HG03342 (cell line): ENCODE data around the gene MROH2A.

ENCODE experiments used
- ATAC-seq: cut with Tn5 transposase; IDR thresholded peaks from one replicate; pipeline ENCODE4 v1.9.1; 2021; ENCODE audit warnings: mild to moderate bottlenecking, moderate library complexity; ENCODE audit not compliant: unreplicated experiment

MROH2A gene

DNA sequence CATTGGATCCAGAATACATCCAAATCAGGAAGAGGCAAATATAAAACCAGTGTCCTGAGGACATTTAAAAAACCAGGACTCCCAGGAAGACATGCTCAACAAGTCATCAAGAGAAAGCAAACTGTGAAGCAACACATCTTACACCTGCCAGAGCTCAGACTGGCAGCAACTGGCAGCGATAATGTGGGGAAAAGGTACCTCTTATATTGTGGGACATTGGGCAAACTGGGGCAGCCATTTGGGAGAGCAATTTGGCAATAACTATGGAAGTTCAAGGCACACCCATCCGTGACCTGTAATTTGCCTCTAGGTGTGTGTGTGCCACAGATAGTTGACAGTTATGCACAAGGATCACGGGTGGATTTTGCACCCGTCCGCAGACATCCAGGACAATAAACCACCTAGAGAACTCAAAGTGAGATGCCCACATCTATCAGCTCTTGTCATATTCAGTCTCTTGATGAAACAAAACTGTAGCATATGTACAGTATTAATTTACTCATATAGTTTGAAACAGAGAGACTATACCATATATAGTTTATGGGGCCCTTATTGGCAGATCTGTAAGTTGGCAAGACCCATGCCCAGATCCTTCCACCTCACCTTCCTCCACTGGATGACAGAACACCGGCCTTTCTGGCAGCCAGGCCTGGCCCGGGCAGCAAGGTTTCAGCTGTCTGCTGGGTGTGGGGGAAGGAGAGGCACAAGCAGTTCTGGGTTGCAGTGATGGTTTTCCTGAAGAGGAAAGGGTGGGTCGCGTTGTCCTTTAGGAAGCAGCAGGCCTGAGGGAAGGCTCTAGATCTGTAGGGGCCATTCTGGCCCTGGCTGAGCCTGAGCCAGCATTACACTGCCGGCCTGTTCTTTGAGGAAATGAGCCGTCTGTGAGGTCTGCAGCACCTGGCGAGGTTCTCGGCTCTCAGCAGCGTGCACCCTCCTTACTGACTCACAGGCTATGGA, 57.4 kb downstream of the MROH2A start:
- no peak for ATAC-seq

DNA sequence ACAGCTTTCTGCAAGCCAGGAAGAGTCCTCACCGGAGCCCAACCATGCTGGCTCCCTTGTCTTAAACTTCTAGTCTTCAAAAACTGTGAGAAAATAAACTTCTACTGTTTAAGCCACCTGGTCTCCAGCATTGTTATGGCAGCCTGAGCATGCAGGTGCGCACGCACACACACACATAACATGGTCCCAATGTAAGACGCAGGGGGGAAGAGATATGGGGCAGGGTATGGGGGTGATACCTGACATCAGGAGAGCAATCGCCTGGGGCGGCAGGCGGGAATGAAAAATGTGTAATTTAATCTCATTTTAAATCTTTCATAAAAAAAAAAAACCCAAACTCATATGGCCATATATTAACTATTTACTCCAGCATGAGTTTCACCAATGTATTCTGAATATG, 58.2 kb downstream of the MROH2A start:
- no peak for ATAC-seq

DNA sequence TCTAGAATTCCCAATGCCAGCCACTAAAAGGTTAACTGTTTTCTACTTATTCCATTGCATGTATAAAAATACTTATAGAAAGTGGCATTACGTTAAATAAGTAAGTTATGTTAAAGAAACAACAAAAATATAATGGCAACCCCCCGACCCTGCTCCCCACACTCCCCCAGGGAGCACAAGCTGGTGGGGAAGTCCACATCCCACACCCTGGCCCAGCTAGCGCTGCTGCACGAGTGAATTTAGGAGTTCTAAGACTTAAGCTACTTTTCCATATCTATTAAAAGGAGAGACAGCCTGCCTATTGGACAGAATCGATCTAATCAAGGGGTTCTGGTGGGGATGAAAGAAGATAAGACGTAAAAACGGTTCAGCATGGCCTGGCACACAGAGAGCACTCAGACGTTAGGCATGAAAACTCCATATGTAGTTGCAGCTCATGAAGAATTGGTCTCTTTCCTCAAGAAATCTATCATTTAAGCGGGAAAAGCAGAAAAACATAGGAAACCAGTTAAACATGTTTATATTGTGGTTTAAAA, 59.6 kb downstream of the MROH2A start:
- ATAC-seq = no peak

DNA sequence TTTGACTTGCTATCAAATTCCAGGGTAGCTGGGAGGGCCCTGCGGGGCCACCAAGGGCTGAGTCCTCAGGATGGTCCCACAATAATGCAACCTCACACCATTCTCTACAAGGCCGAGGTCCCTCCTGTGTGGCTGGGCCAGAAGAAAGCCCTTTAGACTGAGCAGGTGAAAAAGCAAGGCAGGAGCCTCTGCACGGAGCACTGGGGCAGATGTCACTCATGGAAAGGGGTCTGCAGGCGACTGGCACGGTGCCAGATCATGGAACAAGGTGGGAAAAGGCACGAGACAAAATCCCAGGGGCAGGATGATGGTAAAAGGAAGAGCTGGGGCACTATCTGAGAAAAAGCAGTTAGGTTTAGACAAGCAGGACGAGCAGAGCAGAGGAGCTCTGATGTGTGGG, 60.1 kb downstream of the MROH2A start:
- no peak for ATAC-seq

DNA sequence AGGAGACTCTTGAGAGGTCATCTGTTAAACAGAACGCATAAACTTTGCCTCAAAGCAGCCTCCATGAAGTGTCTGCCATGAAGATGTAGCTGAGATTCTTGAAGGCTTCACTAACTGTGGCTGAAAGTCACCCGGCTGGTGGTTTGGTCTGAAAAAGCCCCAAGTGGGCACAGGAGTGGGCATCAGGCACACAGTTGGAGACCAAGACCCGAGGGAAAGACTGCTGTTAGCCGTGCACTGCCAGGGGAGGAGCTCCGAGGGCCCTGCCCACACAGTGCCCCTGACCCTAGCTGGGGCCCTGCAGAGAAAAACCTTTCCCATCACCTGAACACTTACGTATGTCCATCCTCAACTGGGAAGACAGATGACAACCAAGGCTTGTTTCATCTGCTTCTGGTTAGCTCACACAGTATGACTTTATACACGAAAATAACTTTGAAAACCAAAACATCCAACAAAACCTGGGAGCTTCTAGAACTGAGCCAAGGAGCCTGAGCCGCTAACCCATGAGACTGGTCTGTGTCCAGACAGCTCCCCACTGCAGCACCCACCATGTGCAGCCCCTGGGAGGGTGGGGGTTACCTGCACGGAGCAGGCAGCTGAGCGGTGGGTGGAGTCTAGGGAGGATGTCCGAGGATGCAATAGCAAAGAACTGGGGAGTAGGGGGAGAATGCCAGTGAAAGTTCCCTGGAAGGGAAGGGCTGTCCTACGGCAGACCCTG, 60.8 kb downstream of the MROH2A start:
- no peak for ATAC-seq

DNA sequence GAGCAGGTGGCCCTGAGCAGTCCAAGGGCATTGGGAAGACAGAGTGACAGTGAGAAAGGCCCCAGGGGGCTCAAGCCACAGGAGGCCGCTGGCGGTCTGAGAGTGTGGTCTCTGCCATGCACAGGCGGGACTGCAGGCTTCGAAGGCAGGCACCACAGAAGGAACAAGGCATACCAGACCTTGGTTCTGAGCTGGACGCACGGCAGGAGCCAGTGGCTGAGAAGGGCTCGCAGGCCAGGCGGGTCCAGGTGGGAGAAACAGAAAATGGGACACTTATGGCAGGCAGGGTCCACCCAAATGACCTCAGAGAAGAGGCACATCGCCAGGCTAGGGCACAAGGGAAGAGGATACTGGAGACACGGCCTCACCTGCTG, 61.3 kb downstream of the MROH2A start:
- ATAC-seq = no peak

DNA sequence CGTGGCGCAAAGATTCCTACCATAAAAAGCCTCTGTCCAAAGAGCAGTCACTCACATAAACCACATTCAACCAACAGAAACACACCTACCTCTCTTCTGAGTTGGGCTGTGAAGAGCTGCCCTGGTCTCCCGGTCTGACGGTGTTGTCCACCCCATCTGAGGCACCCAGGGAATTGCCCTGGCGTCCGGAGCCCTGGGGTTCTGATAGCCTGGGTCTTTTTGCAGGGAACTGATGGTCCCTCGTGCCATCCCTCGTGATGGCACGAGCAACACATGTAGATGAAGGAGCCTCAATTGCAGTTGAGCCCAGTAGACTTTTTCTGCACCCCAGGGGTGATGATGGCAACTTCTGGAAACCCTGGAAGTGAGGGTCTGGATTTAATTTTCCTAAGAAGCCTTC, 62.4 kb downstream of the MROH2A start:
- no peak for ATAC-seq

DNA sequence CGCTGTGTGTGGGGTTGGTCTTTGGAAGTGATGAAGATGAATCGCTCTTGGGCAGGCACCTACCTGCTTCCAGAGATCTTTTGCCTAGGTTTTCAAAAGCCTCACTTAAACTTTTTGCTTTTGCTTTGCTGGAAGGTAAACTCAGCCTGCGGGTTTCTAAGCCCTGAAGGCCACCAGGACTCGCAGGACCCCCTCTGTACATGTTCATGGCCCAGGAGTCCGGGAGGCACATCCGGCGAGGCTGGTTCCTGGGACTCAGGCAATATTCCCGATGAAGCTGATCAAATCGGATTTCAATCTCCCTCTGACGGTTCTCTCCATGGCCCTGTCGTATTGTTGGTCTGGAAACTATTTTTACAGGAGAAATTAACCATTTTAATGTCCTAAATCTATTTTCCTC, 63.1 kb downstream of the MROH2A start:
- no peak for ATAC-seq

DNA sequence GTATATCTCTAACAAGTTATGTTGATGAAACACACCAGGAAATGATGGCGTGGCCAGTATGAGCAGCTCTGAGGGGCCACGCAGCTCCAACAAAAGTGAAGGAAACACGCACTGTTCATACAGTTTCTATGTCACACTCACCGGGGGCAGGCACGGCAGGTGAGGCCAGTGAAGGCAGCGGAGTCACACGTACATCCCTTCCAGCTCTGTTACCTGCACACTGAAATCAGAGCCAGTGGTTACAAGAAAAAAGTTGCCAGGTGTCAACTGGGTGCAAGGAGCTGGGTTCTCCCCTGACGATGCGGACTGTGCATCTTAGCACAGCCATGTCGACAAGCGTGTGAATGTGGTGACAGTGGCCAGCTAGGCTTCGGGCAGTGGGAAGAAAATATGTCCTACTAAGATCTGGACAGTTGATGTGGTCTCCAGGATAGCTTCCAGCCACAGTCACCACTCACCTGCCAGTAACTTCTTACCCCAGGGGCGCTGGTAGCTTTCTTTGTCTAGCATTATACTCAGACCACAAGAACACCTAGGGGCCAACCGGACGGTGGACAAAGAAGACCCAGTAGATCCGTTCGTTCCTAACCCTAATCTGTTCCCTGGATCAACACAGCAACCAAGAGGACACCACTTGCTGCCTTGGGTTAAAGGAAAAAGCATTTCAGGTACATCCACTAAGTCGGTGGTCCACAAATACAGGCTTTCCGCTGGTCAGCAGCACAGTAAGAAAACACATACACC, 66.1 kb downstream of the MROH2A start:
- ATAC-seq = no peak

DNA sequence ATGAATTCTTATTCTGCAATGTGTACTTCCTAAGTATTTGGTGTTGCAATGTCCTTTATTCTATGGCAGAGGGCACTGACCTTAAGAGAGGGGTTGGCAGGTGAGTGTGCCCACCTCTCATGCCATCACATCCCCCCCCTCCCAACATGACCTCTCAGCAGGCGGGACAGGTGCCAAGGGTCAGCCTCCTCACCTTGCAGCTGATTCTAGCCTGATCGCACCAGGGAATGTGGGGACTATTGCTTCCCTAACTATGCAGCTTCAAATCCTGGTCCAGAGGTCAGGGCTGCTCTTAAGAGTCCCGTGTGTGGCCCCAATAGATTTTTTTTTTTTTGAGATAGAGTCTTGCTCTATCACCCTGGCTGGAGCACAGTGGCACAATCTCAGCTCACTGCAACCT, 66.7 kb downstream of the MROH2A start:
- ATAC-seq = no peak

DNA sequence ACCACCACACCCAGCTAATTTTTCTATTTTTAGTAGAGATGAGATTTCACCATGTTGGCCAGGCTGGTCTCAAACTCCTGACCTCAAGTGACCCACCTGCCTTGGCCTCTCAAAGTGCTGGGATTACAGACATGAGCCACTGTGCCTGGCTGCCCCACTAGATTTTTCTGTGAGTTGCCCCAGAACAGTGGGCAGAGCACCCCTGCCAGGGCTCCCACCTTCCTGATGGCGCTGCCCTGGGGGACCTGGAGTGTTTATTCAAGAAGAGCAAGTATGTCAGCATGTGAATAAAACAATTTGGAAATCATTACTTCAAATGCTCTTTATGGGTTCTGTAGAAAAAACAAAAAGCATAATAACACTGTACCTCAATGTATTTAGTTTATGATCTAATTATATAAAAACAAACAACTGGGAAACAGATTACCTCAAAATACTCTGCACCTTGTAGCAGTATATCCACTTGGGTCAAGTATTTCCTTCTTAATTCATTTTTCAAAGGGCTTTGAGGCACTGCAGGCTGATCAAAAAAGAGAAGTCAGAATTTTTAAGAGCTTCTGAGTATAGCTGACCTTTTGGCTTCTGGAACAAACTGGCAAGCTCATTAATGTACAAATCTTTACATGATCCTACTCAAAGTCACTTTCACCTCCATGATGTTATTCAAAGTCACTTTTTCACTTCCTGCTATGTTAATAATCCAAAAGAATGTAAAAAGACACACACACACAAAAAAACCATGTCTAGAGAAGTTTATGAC, 67.4 kb downstream of the MROH2A start:
- ATAC-seq = no peak

DNA sequence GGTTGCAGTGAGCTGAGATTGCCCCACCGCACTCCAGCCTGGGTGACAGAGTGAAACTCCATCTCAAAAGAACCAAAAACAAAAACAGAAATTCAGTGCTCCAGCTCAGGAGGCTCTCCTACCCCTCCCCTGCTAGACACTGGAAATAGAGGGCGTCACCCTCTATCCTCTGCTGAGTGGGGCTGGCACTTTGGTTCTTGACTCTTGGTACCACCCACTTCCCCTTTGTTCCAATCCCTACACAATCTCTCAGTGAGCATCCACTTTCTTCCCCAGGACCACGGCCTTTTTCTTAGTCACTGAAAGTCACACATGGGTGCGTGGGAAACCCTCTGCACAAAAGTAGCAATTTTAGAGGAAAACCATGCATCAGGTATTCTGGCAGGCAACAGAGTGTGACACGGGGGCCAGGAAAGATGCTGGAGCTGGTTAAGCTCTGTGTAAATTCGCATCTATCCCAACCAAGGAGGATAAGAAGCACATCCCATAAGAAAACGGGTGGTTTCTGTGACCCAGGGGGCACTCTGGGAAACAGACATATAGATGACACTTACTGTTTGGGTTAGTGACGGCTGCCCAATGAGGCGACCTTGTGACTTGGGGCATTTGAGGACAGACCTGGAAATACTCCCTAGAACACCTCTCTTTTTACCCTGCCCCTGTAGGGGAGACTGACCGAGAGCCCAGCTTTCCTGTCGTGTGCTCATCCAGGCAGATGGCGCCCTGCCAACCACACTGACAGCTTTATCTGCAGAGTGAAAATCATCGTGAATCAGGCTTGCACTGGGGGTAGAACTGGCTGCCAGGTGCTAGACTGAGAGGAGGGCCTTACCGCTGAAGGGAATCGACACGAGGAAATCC, 68.5 kb downstream of the MROH2A start:
- no peak for ATAC-seq

DNA sequence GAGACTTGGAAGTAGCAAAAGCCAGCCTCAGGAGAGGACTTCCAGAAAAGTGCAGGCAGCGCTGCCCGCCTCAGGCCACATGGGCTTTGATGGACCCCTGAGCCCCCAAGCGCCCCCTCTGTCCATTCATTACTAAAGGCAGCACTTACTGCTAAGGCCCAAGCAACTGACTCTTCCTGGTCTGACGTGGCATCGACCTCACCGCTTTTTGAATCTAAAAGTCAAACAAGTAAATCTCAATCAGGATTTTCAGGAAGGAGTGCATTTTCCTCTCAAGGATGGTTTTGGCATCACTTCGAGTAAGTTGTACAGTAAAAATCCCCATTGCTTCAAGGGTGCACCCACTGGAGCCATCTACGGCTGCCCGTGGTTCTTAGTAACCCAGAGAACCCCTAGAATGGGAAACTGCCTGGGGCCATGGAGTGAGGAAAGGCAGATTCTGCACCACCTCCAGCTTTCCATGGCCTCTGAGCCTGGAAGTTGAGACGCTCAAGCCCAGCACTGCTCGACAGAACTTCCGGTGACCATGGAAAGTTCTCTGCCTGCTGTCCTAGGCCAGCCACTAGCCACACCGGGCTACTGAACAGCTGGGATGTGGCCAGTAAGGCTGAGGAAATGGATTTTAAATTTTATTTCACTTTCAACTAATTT, 69.2 kb downstream of the MROH2A start:
- no peak for ATAC-seq

DNA sequence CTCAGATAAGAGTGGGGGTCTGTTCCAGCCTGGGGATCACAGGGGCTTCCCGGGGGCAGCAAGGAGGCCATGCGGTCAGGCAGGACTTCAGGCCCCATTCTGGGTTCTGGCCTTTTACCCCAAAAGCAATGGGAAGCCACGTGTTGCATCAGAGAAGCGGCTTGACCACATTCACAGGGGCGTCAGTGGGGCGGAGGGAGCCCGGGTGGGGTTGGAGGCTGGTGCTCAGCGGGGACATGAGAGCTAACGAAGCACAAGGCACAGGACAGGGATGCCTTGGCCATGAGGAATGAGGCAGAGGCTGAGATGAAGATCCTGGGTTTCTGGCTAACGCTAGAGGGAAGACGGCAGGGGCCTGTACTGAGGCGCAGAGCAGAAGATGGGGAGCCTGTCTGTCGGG, 70.1 kb downstream of the MROH2A start:
- ATAC-seq = no peak

DNA sequence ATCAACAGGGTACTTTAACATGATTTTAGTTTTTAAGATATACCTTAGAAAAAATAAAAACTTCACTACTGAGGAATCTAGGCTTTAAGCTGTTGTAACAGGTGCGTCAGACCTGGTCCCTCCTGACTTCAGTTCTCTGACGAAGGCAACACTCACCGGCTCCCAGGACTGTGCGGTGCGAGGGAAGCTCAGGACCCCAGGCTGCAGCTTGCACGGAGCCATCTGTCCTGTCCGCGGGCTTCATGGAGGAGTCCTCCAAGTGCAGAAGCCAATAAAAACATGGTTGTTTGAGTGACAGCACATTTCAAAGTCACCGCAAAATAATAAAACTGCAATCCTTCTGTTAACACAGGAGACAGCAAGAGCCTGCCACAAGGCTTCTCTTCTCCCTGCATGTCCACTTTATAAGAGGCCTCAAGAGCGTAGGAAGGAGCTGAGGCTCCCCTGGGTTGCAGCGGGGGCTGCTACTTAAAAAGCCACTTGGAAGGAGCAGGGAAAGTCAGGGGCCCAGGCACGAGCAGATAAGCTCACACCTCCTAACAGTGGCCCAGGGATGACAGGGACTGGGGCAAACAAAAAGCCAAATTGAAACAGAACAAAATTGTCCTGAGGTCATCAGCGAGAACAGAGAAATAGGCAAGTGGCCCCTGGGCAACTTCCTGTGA, 71.6 kb downstream of the MROH2A start:
- ATAC-seq = no peak

DNA sequence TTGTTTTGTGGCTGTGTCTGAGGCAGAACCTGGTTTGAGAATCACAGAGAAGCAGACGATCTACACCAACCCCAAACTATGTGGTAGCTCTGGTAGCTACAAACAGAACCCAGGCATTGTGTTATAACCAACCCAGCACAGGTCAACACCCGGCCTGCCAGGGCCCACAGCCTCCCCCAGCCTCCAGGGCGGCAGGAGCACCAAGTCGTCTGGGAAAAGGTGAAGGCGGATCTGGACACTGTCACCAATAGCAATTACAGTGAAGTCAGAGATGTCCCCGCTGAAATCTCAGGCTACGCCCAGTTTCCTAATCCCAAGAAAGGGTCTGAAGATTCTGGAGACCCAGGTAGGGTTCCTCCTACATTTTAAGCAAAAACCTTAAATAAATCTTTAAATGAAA, 72.6 kb downstream of the MROH2A start:
- ATAC-seq = no peak

DNA sequence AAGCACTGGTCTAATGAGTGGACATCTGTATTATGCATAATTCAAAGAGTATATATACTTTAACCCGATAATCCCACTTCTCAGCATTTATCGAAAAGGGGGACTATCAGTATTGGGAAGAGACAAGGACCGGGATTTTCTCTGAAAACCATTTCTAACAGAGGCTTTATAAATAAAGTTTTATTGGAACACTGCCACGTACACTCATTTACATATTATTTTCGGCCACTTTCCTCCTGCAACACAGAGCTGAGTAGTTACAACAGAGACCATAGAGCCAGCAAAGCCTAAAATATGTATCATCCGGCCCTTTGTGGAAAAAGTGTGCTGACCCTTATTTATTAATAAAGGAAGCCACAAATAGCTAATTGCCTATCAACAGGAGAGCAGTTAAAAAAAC, 73.0 kb downstream of the MROH2A start:
- no peak for ATAC-seq

DNA sequence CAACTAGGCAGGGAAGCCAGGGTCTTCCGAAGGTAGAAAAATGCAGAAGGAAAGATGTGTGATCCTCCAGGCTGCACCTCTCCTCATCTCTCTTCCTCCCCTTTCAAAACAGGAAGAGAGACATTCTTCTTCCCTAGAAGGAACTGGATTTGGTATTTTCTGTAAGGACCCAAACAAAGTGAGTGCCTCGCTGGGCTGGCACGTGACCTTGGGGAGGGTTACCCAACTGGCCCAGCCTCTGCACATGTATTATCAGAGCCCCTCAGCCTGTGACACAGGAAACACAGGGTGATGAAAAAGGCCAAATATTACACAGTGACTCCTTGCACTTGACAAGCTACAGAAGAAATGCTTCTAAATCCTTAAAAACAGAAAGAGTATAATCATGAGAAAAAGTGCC, 73.9 kb downstream of the MROH2A start:
- no peak for ATAC-seq

DNA sequence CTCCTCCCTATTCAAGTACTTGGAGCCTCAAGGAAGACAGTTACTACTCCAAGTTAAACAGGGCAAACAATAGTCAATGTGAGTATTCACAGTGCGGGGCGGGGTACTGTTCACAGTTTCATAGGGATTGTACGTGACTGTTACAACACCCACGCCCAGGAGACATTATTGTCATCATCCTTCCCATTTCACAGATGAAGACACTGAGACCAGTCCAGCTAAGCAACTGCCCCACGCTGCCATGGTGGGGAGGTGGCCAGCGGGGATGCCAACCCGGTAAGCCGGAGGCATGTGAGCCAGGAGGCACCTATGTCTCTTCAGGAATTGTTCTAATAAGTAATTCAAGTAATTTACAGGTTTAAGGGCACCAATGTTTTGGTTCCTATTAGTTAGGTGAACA, 75.2 kb downstream of the MROH2A start:
- ATAC-seq = no peak
